GM21381 (cell line): ENCODE data around the gene EFCAB12.

Experiments used
- ATAC-seq: cut with Tn5 transposase; IDR thresholded peaks from one replicate; pipeline ENCODE4 v1.9.1; 2021; ENCODE audit warnings: mild to moderate bottlenecking, moderate library complexity; ENCODE audit not compliant: unreplicated experiment

Gene EFCAB12

GRCh38 chr3:129428376-129429079 lies at the start of gene EFCAB12:
Gene EFCAB12, minus strand, starts transcription at chr3:129428636. Its CDS starts 148 bp downstream, at chr3:129428488.
- peak; percentile 87 for ATAC-seq

- no peak for ATAC-seq
Measured at GRCh38 chr3:129476586-129476985, 48.1 kb upstream of the EFCAB12 start.

DNA sequence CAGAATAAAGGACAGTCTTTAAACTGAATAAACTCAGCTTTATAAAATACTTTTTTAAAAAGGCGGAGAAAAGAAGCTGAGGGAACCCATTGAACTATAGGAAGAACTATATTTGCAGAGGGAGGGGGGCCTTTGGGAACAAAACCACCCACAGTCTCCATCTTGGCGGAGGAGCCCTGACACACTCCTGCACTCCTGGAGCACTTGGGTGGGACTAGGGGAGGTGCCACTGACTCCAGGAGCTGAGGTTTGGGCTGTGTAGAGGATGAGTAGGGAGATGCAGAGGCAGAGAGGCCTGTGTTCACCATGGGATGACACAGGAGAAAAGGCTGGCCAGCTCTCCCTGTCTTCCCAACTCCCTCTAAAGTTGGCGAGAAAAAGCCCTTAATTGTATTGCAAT lies 47.4 kb upstream of the EFCAB12 start:
- ATAC-seq: no peak

- ATAC-seq: no peak
Measured at GRCh38 chr3:129474984-129475804, 46.8 kb upstream of the EFCAB12 start.

GRCh38 chr3:129473769-129474152 lies 45.3 kb upstream of the EFCAB12 start:
- no peak for ATAC-seq

DNA sequence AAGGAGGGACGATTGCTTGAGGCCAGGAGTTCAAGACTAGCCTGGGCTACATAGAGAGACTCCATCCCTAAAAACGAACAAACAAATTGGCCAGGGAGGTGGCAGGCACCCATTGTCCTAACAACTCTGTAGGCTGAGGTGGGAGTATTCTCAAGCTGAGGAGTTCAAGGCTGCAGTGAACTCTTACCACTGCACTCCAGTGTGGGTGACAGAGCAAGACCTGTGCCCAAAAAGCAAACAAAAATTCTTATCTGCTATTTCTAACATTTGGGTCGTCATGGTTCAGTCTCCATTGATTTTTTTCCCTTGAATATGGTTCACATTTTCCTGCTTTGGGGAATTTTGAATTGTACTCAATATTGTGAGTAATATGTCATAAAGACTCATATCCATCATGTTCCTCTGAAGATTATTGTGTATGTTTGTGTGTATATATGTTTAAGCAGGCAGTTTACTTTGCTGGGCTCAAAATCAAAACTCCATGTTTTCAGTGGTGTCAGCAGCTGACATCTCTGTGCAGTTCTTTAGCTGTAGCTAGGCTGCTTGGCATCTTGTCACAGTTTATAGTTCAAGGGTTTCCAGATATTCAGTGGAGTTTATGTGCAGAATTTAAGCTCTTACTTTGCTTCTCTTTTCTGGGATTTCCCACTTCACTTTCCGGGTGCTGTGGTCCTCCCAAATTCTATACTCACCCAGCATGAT lies 44.8 kb upstream of the EFCAB12 start:
- no peak for ATAC-seq

DNA sequence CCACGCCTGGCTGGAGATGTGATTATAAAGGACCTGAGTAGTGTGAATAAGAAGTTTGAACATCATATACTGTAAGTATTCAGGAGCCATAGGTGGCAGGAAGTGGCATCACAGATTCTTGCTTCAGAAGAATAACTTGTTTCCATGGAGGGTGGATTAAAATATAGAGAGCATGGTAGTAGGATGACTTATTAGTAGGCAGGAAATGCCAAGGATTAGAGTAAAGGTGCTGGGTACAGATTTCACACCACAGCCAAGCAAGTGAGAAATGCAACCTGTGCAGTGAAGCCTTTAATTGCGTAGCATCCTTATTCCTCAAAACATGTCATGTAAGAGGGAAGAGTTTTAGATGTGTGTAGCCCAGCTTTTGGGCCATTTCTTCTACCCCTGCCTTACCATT lies 42.4 kb upstream of the EFCAB12 start:
- no peak for ATAC-seq

DNA sequence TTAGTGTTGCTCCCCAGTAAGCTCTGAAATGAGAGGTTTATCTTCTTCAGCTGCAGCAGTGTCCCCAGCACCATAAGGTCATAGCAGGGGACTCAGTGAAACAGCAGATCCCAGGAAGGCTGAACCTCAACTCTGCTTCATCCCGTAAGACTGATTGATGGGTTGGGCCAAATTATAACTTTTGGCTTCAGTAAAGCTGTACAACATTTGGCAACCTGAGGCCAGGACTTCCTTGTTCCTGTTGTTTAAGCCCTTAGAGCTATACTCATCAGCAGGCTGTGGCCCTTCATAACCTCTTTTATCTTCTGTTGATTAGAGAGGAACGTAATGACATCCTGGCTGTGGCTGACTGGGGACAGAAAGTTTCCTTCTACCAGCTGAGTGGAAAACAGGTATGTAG lies 40.6 kb upstream of the EFCAB12 start:
- no peak for ATAC-seq

GRCh38 chr3:129467932-129468331 lies 39.5 kb upstream of the EFCAB12 start:
- no peak for ATAC-seq

DNA sequence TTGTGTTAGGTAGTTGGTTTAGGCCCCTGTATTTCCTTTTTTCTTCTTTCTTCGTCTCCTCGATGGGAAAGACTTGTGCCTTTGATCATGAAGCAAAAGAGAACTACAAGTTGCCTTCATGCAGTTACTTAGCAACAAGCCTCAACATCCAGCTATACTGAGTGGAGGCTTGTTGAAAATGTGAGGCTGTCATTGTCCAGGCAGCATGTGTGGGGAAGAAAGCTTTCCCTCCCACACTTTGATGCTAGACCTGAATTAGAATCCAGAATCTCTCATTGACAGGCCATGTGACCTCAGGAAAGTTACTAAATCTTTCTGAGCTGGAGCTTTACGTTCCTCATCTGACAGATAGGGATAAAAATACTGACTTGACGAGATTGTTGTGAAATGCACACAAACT lies 35.3 kb upstream of the EFCAB12 start:
- no peak for ATAC-seq

DNA sequence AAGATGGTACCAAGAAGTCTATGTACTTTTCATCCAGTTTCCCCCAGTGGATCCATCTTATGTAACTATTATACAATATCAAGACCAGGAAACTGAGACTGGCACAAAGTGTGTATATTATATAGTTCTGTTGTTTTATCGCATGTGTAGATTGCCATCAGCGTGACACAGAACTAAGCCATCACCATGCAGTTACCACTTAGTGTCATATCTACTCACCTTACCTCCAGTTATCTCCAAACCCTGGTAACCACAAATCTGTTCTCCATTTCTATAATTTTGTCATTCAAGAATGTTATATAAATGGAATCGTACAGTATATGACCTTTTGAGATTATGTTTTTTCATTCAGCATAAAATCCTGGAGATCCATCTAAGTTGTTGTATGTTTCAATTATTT lies 34.7 kb upstream of the EFCAB12 start:
- no peak for ATAC-seq

DNA sequence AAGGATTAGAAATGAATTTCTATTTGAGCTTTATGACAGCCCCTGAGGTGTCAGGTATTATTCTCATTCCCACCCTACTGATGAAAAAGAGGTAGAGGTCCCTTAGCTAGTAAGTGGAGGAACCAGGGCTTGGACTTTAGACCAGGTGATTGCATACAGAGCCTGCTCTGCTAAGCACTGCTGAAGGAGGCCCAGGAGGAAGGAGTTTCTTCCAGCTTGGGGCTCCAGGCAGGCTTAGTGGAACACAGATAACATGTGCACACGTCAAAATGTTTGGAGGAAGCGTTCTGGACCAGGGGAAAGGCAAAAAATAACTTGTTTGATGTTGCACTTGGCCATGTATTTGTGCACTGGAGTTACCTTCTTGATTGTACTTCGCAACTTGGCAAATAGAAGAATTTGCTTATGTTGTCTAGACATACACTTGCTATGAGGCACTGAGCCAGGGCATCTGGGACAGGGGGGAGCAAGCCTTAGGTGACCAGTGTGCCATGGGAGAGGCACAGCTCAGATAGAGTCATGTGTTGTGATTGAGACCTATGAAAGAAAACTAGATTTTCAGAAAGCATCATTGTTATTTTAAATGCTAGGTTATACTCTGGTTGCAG lies 34.0 kb upstream of the EFCAB12 start:
- ATAC-seq: no peak

DNA sequence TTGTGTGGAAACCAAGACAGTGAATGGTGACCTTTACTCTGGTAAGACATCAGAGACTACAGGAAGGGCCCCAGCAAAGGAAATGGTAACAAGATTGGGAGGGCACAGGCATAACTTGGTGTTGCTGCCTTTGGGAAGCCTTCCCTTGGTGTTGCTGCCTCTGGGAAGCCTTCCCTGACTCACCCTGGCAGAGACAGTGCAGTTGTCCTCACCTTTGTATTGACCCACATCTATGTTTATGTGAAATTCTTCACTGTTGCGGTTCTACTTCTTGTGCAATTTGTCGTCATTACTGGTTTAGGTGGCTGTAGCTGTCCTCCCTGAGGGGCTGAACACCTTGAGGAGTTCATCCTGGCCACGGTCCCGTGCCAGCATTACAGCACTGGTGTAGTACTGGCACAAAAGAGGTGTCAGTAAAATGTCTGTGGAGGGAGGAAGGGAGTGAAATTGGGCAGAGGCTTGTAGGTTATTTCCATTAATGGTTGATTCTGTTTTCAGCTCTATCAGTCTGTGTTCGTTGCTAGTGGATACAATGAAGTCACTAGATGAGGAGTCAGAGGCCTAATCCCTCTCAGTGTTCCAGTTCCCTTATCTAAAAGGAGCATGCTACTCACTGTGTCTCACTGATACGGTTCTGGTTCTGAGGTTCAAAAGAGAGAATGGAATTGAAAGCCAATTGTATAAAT lies 33.2 kb upstream of the EFCAB12 start:
- ATAC-seq: no peak

- no peak for ATAC-seq
Measured at GRCh38 chr3:129461022-129461421, 32.6 kb upstream of the EFCAB12 start.

DNA sequence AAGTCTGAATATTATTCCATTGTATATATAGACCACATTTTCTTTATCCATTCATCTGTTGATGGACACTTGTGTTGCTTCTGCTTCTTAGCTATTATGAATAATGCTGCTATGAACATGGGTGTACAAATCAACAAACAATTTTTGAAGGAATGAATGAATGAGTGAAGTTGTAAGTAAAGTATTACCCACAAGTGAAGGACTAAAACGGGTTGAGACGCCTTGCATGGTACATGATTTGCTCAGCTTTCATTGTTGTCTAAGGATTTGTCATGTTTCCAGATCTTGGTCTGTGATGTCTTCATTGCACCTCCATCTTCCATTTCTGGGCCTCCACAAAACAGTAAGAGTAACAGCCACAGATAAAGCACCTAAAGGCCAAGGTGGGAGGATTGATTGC lies 32.1 kb upstream of the EFCAB12 start:
- ATAC-seq: no peak

GRCh38 chr3:129460155-129460554 lies 31.7 kb upstream of the EFCAB12 start:
- ATAC-seq: no peak

- no peak for ATAC-seq
Measured at GRCh38 chr3:129453732-129454131, 25.3 kb upstream of the EFCAB12 start.

DNA sequence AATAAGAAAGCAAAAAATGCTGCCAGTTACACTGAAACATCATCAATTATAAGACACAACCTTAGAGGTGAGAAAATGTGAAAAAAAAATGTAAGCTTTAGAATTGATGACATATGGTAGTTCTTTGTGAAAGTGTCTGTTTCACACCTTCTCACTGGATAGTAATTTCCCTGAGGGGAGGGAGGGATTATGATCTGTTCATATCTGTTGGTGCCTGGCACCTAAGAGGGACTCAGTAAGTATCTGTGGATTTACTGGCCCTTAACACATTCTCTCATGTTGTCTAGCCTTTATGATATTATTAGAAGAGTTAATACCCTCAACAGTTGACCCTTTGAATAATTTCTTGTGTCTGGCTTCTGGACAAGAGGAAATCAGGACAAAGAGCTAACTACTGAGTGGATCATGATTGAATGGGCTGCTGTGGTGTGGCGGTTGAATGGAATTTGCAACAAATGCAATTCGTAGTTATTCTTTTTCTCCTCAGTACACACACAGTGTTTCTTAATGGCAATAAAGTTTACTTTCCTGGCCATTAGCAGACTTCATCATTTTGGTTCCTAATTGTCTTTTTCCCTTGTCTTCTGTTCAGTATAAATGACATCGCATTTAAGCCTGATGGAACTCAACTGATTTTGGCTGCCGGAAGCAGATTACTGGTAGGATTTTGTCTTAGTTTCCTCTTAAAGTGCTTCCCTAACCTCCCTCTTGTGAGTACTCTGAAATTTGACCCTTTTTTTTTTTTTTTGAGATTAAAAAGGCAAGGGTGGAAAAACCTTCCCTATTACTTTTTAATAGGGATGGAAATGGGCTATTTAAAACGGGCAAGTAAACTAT lies 21.1 kb upstream of the EFCAB12 start:
- no peak for ATAC-seq

GRCh38 chr3:129448186-129448895 lies 19.9 kb upstream of the EFCAB12 start:
- ATAC-seq: no peak
